NCI-H345 (cell line): ENCODE measurements around the gene TNNT3.
"Not testable (repeated sequence)": the region's sequence is repeated elsewhere in the genome, so short reads cannot be mapped to it uniquely, and the experiment has no call there.

ENCODE experiments used
- DNase-seq: peaks from one replicate; lab custom pipeline; 2025; lab: John Stamatoyannopoulos, UW

The TNNT3 gene

DNA sequence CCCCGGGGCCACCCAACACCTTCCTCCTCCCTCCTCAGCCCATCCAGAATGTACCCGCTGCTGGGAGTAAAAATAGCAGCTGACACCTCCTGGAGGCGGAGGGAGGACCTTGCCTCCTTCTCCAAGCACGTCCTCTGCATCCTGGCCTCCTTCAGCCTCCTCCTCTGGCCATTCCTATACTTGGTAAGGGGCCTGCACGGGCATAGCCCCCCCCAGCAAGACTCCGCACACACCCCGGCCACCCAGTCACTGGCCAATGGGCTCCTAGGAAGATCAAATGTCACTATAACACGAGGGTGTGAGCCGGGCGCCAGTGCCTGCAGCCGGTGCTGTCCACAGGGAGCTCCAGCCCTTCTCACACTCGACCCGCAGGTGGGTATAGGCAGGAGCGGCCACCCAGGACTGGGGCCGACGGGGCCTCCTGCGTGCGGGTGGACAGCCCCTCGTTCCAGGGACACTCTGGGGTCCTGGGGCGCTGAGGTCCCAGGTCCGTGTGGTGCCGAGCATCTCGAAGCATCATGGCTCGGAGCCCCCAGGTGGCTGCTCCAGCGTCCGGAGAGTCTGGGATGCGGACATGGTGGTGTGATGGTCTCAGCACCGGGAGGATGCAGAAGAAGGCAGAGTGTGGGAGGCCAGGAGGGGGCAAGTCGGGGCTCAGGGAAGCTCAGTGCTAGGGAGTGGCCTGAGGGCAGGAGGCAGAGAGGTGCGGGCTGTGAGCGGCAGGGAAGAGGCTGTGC, at the start of gene TNNT3:
Gene TNNT3 (plus strand): TSS at position 313 of the 737 bp plus-strand sequence. CDS start 3,172 bp downstream, outside the sequence.
- no peak for DNase-seq

- no peak for DNase-seq
Measured at GRCh38 chr11:1870326-1870696, 49.2 kb upstream of the TNNT3 start.

GRCh38 chr11:1870721-1871466, 48.6 kb upstream of the TNNT3 start:
- DNase-seq = no peak

- no peak for DNase-seq
Measured at GRCh38 chr11:1871531-1871930, 48.0 kb upstream of the TNNT3 start.

DNA sequence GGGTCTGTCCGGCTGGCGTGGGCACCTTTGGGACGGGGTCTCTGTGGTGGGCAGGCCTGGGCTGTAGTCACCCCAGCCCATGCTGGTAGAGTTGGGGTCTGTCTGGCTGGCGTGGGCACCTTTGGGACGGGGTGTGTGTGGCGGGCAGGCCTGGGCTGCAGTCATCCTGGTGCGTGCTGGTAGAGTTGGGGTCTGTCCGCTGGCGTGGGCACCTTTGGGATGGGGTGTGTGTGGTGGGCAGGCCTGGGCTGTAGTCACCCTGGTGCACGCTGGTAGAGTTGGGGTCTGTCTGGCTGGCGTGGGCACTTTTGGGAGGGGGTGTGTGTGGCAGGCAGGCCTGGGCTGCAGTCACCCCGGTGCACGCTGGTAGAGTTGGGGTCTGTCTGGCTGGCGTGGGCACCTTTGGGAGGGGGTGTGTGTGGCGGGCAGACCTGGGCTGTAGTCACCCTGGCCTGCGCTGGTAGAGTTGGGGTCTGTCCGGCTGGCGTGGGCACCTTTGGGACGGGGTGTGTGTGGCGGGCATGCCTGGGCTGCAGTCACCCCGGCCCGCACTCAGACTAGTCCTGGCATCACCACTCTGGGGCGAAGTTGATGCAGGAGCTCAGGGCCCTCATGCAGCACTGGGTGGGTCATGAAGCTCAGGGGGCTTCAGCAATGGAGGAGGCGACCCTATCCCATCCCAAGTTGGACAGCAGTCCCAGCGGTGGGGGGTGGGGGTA, 47.1 kb upstream of the TNNT3 start:
- no peak for DNase-seq

GRCh38 chr11:1873048-1873812, 46.3 kb upstream of the TNNT3 start:
- DNase-seq = no peak

DNA sequence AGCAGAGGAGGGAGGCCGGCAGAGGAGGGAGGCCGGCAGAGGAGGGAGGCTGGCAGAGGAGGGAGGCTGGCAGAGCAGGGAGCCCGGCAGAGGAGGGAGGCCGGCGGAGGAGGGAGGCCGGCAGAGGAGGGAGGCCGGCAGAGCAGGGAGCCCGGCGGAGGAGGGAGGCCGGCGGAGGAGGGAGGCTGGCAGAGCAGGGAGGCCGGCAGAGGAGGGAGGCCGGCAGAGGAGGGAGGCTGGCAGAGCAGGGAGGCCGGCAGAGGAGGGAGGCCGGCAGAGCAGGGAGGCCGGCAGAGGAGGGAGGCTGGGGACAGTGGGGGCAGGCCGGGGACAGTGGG, 45.7 kb upstream of the TNNT3 start:
- DNase-seq = not testable (repeated sequence)

- DNase-seq = not testable (repeated sequence)
Measured at GRCh38 chr11:1874441-1875092, 44.9 kb upstream of the TNNT3 start.

- peak; percentile 36 for DNase-seq
Measured at GRCh38 chr11:1875093-1875850, 44.2 kb upstream of the TNNT3 start.

- DNase-seq = not testable (repeated sequence)
Measured at GRCh38 chr11:1875851-1876301, 43.6 kb upstream of the TNNT3 start.

- peak; percentile 20 for DNase-seq
Measured at GRCh38 chr11:1876361-1877063, 43.0 kb upstream of the TNNT3 start.

DNA sequence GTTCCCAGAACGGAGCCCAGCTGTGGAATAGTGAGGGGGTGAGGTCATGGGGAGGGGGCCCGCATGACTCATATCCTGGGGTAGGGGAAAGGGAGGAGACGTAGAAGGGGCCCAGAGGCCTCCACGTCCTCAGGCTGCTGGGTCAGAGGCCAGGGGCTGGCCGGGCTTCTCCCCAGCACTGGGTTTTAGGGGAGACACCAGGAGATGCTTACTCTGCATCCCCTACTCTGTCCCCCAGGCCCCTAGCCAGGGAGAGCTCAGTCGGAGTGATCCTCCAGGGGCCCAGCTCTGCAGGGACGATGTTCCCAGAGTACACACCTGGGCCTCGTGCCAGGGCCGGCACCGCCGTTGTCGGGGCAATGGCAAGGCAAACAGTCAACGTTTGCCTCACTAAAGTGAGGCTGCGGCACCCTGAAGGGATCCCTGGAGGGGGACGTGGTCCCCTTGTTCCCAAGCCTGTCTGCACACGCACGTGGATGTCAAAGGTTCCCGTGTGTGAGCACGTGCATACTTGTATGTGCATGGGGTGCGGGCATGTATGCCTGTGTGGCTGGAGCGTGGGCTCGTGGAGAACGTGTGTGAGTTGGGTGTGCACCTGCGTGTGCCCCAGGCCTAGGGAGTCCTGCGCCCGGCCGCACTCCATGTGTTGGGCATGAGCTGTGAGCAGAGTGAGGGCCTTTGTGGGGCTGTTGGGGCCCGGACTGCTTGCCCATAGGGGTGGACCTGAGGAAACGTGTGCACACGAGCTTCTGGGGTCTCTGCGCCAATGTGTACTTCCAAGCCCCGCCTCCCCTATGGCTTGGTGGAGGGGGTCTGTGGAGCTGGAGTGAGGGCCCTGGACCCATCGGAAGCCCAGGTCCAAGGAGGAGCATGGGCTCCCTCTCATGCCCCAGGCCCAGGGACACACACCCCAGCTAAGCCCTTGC, 42.0 kb upstream of the TNNT3 start:
- DNase-seq = peak; percentile 88

DNA sequence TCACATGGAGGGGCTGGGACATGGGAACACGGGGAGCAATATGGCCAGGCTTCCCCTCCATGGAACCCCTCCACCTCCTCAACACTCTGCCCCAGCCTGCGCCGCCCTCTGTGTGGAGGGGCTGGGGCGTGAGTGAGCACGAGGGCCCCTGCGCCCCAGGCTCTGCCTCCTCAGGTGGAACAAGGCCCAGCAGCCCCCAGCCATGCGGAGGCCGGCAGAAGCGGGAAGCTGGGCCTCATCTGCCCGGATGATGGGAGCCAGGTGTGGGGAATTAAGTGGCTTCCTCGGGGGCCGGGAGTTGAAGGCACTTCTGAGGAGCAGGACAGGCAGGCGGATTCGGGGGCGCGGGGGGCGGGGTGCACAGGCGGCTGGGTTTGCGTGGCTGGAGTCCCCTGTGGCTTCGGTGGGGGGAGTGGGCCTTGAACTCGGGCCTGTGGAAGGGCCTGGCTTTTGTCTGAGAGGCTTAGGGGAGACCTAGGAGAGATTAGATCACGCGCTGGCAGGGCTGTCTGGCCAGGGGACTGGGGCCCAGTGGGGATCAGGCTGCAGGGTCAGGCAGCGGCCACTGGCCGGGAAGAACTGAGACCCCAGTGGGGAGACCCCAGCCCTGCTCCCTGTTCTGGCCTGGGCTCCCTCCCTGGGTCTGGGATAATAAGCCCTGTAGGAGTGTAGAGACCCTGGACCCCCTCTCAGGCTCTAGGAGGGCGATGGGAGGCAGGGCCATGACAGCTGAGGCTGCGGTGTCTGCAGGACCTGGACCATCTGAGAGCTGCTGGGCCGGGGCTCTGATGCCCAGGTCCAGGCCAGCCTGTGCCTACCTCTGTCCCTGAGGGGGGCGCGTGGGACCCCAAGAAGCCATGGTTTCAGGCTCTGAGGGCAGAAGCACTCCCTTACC, 41.1 kb upstream of the TNNT3 start:
- DNase-seq = no peak

DNA sequence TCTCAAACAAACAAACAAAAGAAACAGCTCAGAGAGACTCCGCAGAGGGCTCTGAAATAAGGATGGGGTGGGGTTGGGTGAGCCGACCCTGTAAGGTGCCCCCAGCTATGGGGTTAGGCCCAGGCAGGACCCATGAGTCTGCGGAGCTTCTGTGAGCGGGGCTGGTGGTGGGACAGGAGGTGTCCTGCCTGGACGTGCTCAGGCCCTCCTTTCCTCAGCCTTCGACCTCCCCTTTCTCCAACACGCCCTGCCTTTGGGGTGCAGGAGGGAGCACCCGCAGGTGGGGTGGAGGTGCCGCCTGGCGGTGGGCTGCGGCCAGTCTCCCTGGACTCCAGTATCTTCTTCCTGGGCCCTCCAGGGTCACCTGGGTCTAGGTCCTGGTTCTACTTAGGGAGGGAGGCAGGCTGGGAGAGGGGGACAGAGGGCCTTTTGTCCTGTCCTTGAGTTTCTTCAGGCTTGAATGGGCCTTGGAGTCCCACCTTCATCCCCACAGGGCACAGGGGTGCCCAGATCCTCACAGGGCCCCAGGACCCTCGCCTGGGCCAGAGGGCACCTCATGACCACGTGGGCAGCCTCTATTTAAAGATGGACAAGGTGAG, 40.1 kb upstream of the TNNT3 start:
- no peak for DNase-seq

DNA sequence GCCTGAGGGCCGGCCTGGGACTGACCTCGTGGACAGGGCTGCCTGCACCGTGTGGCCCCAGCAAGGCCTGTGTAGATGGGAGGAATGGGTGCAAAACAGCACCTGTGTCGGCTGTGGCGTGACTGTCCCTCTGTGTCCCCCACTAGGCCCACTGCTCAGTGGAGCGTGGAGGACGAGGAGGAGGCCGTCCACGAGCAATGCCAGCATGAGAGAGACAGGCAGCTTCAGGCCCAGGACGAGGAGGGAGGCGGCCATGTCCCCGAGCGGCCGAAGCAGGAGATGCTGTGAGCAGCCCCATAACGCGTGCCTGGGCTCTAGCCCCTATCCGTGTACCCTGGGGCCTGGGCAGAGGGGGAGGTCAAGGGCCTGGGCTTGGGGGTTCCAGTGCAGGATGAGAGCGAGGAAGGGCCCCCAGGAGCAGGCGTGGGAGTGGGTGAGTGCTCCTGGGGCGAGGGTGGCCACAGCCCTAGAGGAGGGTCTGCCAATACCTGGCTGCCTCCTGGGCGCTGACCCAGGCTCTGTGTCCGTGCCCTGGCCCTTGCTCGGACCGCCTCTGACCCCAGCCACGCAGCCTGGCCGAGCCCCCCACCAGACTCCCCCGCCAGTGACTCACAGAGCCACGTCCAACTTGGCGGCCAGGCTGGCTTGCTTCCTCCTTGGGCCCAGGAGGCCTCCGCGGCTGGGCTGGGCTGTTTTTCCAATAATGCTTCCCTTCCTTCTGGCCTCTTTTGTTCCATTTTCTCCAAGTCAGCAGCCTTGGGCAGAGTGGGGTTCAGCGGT, 39.4 kb upstream of the TNNT3 start:
- DNase-seq = no peak

DNA sequence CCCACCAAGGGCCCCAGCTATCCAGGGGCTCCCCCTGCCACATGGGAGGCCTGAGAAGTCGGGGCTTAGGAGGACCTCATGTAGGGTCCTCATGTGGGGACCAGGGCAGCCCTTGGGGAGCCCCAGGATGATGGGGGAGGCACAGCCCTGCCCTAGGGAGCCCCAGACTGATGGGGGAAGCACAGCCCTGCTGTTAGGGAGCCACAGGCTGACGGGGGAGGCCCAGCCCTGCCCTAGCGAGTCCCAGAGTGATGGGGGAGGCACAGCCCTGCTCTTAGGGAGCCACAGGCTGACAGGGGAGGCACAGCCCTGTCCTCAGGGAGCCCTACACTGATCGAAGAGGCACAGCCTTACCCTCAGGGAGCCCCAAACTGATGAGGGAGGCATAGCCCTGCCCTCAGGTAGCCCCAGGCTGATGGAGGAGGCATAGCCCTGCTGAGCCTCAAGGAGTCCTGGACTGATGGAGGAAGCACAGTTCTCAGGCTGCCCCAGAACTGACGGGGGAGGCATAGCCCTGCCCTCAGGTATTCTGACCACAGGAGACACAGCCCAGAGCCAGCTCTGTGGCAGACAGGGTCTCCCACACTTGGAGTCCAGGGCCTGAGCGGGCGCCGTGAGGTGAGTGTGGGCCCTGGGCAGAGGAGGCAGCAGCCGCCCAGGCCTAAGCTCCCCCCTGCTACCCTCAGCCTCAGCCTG, 38.6 kb upstream of the TNNT3 start:
- no peak for DNase-seq
